ENCODE measurements around the gene CLP1.

- TF ChIP-seq EZH2 (IDR thresholded peaks at IDR 0.05; ENCODE audit: insufficient read depth, poor library complexity, severe bottlenecking) (no peak), EZH2phosphoT487 (IDR thresholded peaks at IDR 0.05; ENCODE audit: insufficient read depth, low read depth) (no peak)
Measured at GRCh38 chr11:57640068-57640800, 17.3 kb upstream of the CLP1 start.
